HG03575 (cell line): ENCODE data around the gene MDP1.

Source experiments
- ATAC-seq: cut with Tn5 transposase; IDR thresholded peaks from one replicate; pipeline ENCODE4 v1.9.1; 2021; ENCODE audit not compliant: unreplicated experiment, insufficient number of reproducible peaks, low FRiP score; ENCODE audit errors: extremely low read depth

The MDP1 gene

GRCh38 chr14:24215495-24216344, at the start of gene MDP1:
Gene MDP1 (minus strand): TSS chr14:24216066. CDS start chr14:24215955, 111 bp downstream.
- peak; percentile 28 for ATAC-seq

GRCh38 chr14:24264298-24264697, 48.4 kb upstream of the MDP1 start:
- ATAC-seq = no peak

GRCh38 chr14:24263848-24264247, 48.0 kb upstream of the MDP1 start:
- ATAC-seq = no peak

- ATAC-seq = no peak
These were observed 47.2 kb upstream of the MDP1 start, which contains the start of gene TGM1 for GRCh38 chr14:24262821-24263733. Gene TGM1 (minus strand): TSS chr14:24263177. CDS start chr14:24262352, 825 bp downstream.

- ATAC-seq = no peak
These were observed 46.1 kb upstream of the MDP1 start for GRCh38 chr14:24261969-24262327.

GRCh38 chr14:24261256-24261968, 45.5 kb upstream of the MDP1 start:
- ATAC-seq = no peak

GRCh38 chr14:24260780-24261157, 44.9 kb upstream of the MDP1 start:
- no peak for ATAC-seq

- ATAC-seq = no peak
These were observed 44.3 kb upstream of the MDP1 start for GRCh38 chr14:24260026-24260779.

- ATAC-seq = no peak
These were observed 43.6 kb upstream of the MDP1 start for GRCh38 chr14:24259282-24260025.

- ATAC-seq = no peak
These were observed 42.8 kb upstream of the MDP1 start for GRCh38 chr14:24258548-24259265.

GRCh38 chr14:24258119-24258518, 42.3 kb upstream of the MDP1 start:
- no peak for ATAC-seq

GRCh38 chr14:24256960-24257359, 41.1 kb upstream of the MDP1 start:
- ATAC-seq = no peak

- no peak for ATAC-seq
These were observed 40.3 kb upstream of the MDP1 start for GRCh38 chr14:24255931-24256711.

- no peak for ATAC-seq
These were observed 39.6 kb upstream of the MDP1 start for GRCh38 chr14:24255438-24255837.

- ATAC-seq = no peak
These were observed 38.9 kb upstream of the MDP1 start for GRCh38 chr14:24254630-24255392.

- no peak for ATAC-seq
These were observed 38.1 kb upstream of the MDP1 start for GRCh38 chr14:24253936-24254335.
